HepG2 (cell line): ENCODE data around the gene MAP3K1. TPM values are rescaled to one million over a fixed set of nuclear protein-coding genes. Genes with fewer than 3 reads are reported as not detected.
A peak's percentile ranks its signal among the peaks of the same experiment; 100 is the strongest.

Source experiments
- ATAD3A ChIP-seq: sonication (generic); formaldehyde crosslinking; IDR thresholded peaks from 2 replicates; pipeline ENCODE4 v1.4.0; 2020; ENCODE audit warnings: missing genetic modification reagents
- GABPB1 ChIP-seq: IDR thresholded peaks from 2 replicates; pipeline ENCODE4 v1.6.1; 2016; ENCODE audit warnings: mild to moderate bottlenecking, missing genetic modification reagents, moderate library complexity, missing compliant biosample characterization
- IKZF4 ChIP-seq: sonication (generic); formaldehyde crosslinking; IDR thresholded peaks from 2 replicates; pipeline ENCODE4 v1.5.1; 2020; ENCODE audit warnings: borderline replicate concordance, mild to moderate bottlenecking, low read depth, missing genetic modification reagents; ENCODE audit errors: not compliant biosample characterization
- JARID2 ChIP-seq: sonication (generic); formaldehyde crosslinking; IDR thresholded peaks from 2 replicates; pipeline ENCODE4 v1.8.1; 2023; ENCODE audit warnings: missing genetic modification reagents, inconsistent platforms; ENCODE audit not compliant: insufficient replicate concordance
- KDM2A ChIP-seq: sonication (generic); formaldehyde crosslinking; IDR thresholded peaks from 2 replicates; pipeline ENCODE4 v1.4.0; 2020; ENCODE audit warnings: low read depth, missing genetic modification reagents, borderline replicate concordance
- KDM3A ChIP-seq: IDR thresholded peaks from 2 replicates; pipeline ENCODE4 v1.6.1; 2018; ENCODE audit warnings: low read depth, missing compliant biosample characterization
- KMT2B ChIP-seq: IDR thresholded peaks from 2 replicates; pipeline ENCODE4 v1.6.1; 2016; ENCODE audit warnings: missing genetic modification reagents, missing compliant biosample characterization
- NCOA5 ChIP-seq: sonication (generic); formaldehyde crosslinking; IDR thresholded peaks from 2 replicates; pipeline ENCODE4 v1.4.0; 2020; ENCODE audit warnings: missing genetic modification reagents
- NR3C1 ChIP-seq: sonication (generic); formaldehyde crosslinking; IDR thresholded peaks from 2 replicates; pipeline ENCODE4 v1.4.0; 2020; ENCODE audit warnings: missing genetic modification reagents
- PHF8 ChIP-seq: sonication (generic); formaldehyde crosslinking; IDR thresholded peaks from 2 replicates; pipeline ENCODE4 v1.5.0; 2020; ENCODE audit warnings: missing genetic modification reagents
- PRMT3 ChIP-seq: sonication (generic); formaldehyde crosslinking; IDR thresholded peaks from 2 replicates; pipeline ENCODE4 v1.8.1; 2022; ENCODE audit warnings: low read depth, mild to moderate bottlenecking, moderate library complexity, missing genetic modification reagents, borderline replicate concordance
- RBM39 ChIP-seq: fragments of 200-400 bp; formaldehyde crosslinking; IDR thresholded peaks from one replicate; pipeline ENCODE4 v1.6.1; 2018; ENCODE audit warnings: antibody characterized with exemption, mild to moderate bottlenecking, low read depth, low read length; ENCODE audit not compliant: poor library complexity, severe bottlenecking
- SP2 ChIP-seq: sonication (generic); formaldehyde crosslinking; IDR thresholded peaks from 2 replicates; pipeline ENCODE4 v1.5.1; 2020; ENCODE audit warnings: mild to moderate bottlenecking, missing genetic modification reagents
- TARDBP ChIP-seq: sonication (generic); formaldehyde crosslinking; IDR thresholded peaks from 2 replicates; pipeline ENCODE4 v1.8.0; 2022; ENCODE audit warnings: mild to moderate bottlenecking, missing genetic modification reagents
- TGIF2 ChIP-seq: IDR thresholded peaks from 2 replicates; pipeline ENCODE4 v1.6.1; 2016; ENCODE audit warnings: control low read depth, missing compliant biosample characterization
- ZBTB38 ChIP-seq: sonication (generic); formaldehyde crosslinking; IDR thresholded peaks from 2 replicates; pipeline ENCODE4 v1.5.1; 2020; ENCODE audit warnings: mild to moderate bottlenecking, missing genetic modification reagents
- ZBTB42 ChIP-seq: sonication (generic); formaldehyde crosslinking; IDR thresholded peaks from 2 replicates; pipeline ENCODE4 v1.5.0; 2020; ENCODE audit warnings: mild to moderate bottlenecking, missing genetic modification reagents
- ZNF12 ChIP-seq: sonication (generic); formaldehyde crosslinking; IDR thresholded peaks from 2 replicates; pipeline ENCODE4 v1.5.0; 2020; ENCODE audit warnings: missing genetic modification reagents
- ZNF296 ChIP-seq: sonication (generic); formaldehyde crosslinking; conservative IDR thresholded peaks from 2 replicates; pipeline ENCODE4 v1.5.0; 2020; ENCODE audit warnings: mild to moderate bottlenecking, missing genetic modification reagents
- ZNF317 ChIP-seq: sonication (generic); formaldehyde crosslinking; IDR thresholded peaks from 2 replicates; pipeline ENCODE4 v1.5.0; 2020; ENCODE audit warnings: mild to moderate bottlenecking, missing genetic modification reagents
- ZNF326 ChIP-seq: sonication (generic); formaldehyde crosslinking; IDR thresholded peaks from 2 replicates; pipeline ENCODE4 v1.4.0; 2020; ENCODE audit warnings: missing genetic modification reagents, borderline replicate concordance
- ZNF441 ChIP-seq: sonication (generic); formaldehyde crosslinking; IDR thresholded peaks from 2 replicates; pipeline ENCODE4 v1.7.0; 2021; ENCODE audit warnings: missing genetic modification reagents, borderline replicate concordance
- ZNF460 ChIP-seq: sonication (generic); formaldehyde crosslinking; IDR thresholded peaks from 2 replicates; pipeline ENCODE4 v1.5.1; 2020; ENCODE audit warnings: missing genetic modification reagents, mild to moderate bottlenecking, borderline replicate concordance
- ZNF670 ChIP-seq: sonication (generic); formaldehyde crosslinking; IDR thresholded peaks from 2 replicates; pipeline ENCODE4 v1.8.0; 2022; ENCODE audit warnings: mild to moderate bottlenecking, missing genetic modification reagents, borderline replicate concordance
- ZSCAN25 ChIP-seq: sonication (generic); formaldehyde crosslinking; IDR thresholded peaks from 2 replicates; pipeline ENCODE4 v1.8.0; 2022; ENCODE audit warnings: mild to moderate bottlenecking, missing genetic modification reagents
- polyA plus RNA-seq, 8 experiments: library from polyadenylated mRNA; depleted of rRNA in 3 of 8; stranded (reverse) in 7 of 8; unstranded in 1 of 8; fragments of >200 nt; fragmentation: Illumina TruSeq in 4 of 8; extraction: Trizol in 4 of 8; gene quantifications; 2 replicates each; pipeline versions ENCODE4 v1.2.1 to v1.2.3, GENCODE V29; 2011 to 2016; ENCODE audit warnings: low read depth in 4 of 8, missing spikeins in 1 of 8, mixed read lengths in 1 of 8; ENCODE audit not compliant: insufficient read depth in 1 of 8
- total RNA-seq, 5 experiments: library from RNA; depleted of rRNA; stranded (reverse); fragments of >200 nt; fragmentation: Illumina TruSeq; extraction: Trizol; gene quantifications; 2 replicates each; pipeline ENCODE4 v1.2.3, GENCODE V29; 2016; ENCODE audit warnings: low read depth in 1 of 5
- TF ChIP-seq, protein P1 (sequence below): sonication (generic); formaldehyde crosslinking; IDR thresholded peaks from 2 replicates; pipeline ENCODE4 v1.4.0; 2020; ENCODE audit warnings: missing genetic modification reagents
- TF ChIP-seq, protein P2 (sequence below): sonication (generic); formaldehyde crosslinking; IDR thresholded peaks from 2 replicates; pipeline ENCODE4 v1.4.0; 2020; ENCODE audit warnings: missing genetic modification reagents

MAP3K1 gene
- total and polyA plus RNA-seq, 2 of the 13 experiments (the other 11 are each of a cell fraction or from before 2014, with no cell fraction given), result 16.4 to 30.3 TPM

DNA sequence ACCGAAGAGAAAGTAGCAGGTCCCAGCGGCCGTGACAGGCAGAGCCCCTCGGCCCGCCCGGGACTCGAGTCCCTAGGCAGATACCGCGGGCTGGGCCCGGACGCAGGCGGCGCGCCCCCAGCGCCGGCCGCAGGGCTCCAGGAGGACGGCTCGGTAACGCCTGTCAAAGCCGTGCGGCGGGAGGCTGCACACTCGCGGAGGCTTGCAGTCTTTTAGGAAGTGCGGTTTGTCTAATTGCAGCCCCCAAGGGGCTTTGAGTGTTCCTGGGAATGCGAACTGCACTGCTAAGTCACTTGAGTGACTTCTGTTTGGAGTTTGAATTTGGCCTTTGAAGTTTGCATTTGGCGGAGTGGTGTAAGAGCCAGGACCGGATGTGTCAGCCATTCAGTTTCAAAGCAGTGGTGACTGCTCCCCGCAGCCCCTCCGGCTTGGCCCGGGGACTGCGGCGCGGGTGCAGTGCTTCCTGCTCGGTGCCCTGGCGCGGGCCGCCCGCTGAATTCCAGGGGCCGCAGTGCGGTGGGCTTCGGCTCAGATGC, 1.3 kb downstream of the MAP3K1 start (continued):
- TF ChIP-seq ZBTB42 (CRISPR knock-in tag), result peak; percentile 43; the same call in 1 of the 2 replicates
- no peak for TF ChIP-seq TARDBP (CRISPR knock-in tag)
- 0 out of 2 replicates have a peak, but pooled peaks have one; percentile 31 for TF ChIP-seq ZNF12 (CRISPR knock-in tag)
- no peak for TF ChIP-seq ZNF460 (CRISPR knock-in tag)
- peak; percentile 73; the same call in 1 of the 2 replicates for TF ChIP-seq ZSCAN25
- TF ChIP-seq ZNF317, result no peak; the same call in 1 of the 2 replicates
- TF ChIP-seq ZNF326 (CRISPR knock-in tag), result no peak
- TF ChIP-seq ZNF441 (CRISPR knock-in tag), result peak; percentile 40; the same call in 1 of the 2 replicates
- peak; percentile 70; the same call in 1 of the 2 replicates for TF ChIP-seq ZNF670
- no peak for TF ChIP-seq ZNF296 (CRISPR knock-in tag)
- 0 out of 2 replicates have a peak, but pooled peaks have one; percentile 19 for TF ChIP-seq SP2
- TF ChIP-seq PHF8 (CRISPR knock-in tag), result peak; percentile 70
- TF ChIP-seq KDM3A (CRISPR knock-in tag), result peak; percentile 69; the same call in 1 of the 2 replicates
- TF ChIP-seq, protein P1, sequence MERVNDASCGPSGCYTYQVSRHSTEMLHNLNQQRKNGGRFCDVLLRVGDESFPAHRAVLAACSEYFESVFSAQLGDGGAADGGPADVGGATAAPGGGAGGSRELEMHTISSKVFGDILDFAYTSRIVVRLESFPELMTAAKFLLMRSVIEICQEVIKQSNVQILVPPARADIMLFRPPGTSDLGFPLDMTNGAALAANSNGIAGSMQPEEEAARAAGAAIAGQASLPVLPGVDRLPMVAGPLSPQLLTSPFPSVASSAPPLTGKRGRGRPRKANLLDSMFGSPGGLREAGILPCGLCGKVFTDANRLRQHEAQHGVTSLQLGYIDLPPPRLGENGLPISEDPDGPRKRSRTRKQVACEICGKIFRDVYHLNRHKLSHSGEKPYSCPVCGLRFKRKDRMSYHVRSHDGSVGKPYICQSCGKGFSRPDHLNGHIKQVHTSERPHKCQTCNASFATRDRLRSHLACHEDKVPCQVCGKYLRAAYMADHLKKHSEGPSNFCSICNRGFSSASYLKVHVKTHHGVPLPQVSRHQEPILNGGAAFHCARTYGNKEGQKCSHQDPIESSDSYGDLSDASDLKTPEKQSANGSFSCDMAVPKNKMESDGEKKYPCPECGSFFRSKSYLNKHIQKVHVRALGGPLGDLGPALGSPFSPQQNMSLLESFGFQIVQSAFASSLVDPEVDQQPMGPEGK (CRISPR knock-in tag), result peak; percentile 64; the same call in 1 of the 2 replicates
- TF ChIP-seq RBM39, result peak; percentile 88
- peak; percentile 85 for TF ChIP-seq GABPB1 (CRISPR knock-in tag)
- no peak for TF ChIP-seq PRMT3 (CRISPR knock-in tag)
- TF ChIP-seq IKZF4 (CRISPR knock-in tag), result no peak
- TF ChIP-seq JARID2 (CRISPR knock-in tag), result peak; percentile 55
- 0 out of 2 replicates have a peak, but pooled peaks have one; percentile 61 for TF ChIP-seq KMT2B (CRISPR knock-in tag)
- TF ChIP-seq KDM2A, result peak; percentile 73; the same call in 1 of the 2 replicates
- TF ChIP-seq ATAD3A (CRISPR knock-in tag), result no peak
- no peak for TF ChIP-seq ZBTB38
- TF ChIP-seq NCOA5 (CRISPR knock-in tag), result no peak
- TF ChIP-seq TGIF2 (CRISPR knock-in tag), result 0 out of 2 replicates have a peak, but pooled peaks have one; percentile 54
- TF ChIP-seq NR3C1 (CRISPR knock-in tag), result no peak
- TF ChIP-seq, protein P2, sequence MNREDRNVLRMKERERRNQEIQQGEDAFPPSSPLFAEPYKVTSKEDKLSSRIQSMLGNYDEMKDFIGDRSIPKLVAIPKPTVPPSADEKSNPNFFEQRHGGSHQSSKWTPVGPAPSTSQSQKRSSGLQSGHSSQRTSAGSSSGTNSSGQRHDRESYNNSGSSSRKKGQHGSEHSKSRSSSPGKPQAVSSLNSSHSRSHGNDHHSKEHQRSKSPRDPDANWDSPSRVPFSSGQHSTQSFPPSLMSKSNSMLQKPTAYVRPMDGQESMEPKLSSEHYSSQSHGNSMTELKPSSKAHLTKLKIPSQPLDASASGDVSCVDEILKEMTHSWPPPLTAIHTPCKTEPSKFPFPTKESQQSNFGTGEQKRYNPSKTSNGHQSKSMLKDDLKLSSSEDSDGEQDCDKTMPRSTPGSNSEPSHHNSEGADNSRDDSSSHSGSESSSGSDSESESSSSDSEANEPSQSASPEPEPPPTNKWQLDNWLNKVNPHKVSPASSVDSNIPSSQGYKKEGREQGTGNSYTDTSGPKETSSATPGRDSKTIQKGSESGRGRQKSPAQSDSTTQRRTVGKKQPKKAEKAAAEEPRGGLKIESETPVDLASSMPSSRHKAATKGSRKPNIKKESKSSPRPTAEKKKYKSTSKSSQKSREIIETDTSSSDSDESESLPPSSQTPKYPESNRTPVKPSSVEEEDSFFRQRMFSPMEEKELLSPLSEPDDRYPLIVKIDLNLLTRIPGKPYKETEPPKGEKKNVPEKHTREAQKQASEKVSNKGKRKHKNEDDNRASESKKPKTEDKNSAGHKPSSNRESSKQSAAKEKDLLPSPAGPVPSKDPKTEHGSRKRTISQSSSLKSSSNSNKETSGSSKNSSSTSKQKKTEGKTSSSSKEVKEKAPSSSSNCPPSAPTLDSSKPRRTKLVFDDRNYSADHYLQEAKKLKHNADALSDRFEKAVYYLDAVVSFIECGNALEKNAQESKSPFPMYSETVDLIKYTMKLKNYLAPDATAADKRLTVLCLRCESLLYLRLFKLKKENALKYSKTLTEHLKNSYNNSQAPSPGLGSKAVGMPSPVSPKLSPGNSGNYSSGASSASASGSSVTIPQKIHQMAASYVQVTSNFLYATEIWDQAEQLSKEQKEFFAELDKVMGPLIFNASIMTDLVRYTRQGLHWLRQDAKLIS (CRISPR knock-in tag), result no peak
